Hepatocyte (in vitro differentiated cells): ENCODE measurements around the gene SNAP25.

ENCODE experiments used
- EZH2 ChIP-seq: fragments of 200-600 bp; sonication (generic); IDR thresholded peaks from 2 replicates; pipeline ENCODE4 v1.6.1; 2016; ENCODE audit warnings: antibody characterized with exemption, mild to moderate bottlenecking, borderline replicate concordance
- EZH2phosphoT487 ChIP-seq: fragments of 200-600 bp; sonication (generic); IDR thresholded peaks from one replicate; pipeline ENCODE4 v1.6.1; 2018; ENCODE audit warnings: antibody characterized with exemption, mild to moderate bottlenecking, low read depth, moderate library complexity; ENCODE audit not compliant: unreplicated experiment, severe bottlenecking
- TF ChIP-seq, protein P1 (sequence below): fragments of 200-600 bp; sonication (generic); IDR thresholded peaks from 2 replicates; pipeline ENCODE4 v1.5.1; 2016; ENCODE audit warnings: antibody characterized with exemption, mild to moderate bottlenecking; ENCODE audit not compliant: poor library complexity

GRCh38 chr20:10300582-10301446 is 82.2 kb downstream of the SNAP25 start:
- TF ChIP-seq, protein P1, sequence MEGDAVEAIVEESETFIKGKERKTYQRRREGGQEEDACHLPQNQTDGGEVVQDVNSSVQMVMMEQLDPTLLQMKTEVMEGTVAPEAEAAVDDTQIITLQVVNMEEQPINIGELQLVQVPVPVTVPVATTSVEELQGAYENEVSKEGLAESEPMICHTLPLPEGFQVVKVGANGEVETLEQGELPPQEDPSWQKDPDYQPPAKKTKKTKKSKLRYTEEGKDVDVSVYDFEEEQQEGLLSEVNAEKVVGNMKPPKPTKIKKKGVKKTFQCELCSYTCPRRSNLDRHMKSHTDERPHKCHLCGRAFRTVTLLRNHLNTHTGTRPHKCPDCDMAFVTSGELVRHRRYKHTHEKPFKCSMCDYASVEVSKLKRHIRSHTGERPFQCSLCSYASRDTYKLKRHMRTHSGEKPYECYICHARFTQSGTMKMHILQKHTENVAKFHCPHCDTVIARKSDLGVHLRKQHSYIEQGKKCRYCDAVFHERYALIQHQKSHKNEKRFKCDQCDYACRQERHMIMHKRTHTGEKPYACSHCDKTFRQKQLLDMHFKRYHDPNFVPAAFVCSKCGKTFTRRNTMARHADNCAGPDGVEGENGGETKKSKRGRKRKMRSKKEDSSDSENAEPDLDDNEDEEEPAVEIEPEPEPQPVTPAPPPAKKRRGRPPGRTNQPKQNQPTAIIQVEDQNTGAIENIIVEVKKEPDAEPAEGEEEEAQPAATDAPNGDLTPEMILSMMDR, result no peak
- TF ChIP-seq EZH2 (no peak), EZH2phosphoT487 (no peak)
